H1 (cell line): ENCODE results near the gene SHCBP1L. TPM values are rescaled to one million over a fixed set of nuclear protein-coding genes. Genes with fewer than 3 reads are reported as not detected.

Source experiments
- CTCF ChIA-PET: fragments of 300-600 bp; sonication (Branson Sonifier 250); formaldehyde crosslinking; loops from one replicate; lab custom pipeline; 2021; ENCODE audit not compliant: partially characterized antibody; lab: Charles Lee
- POLR2A ChIA-PET: fragments of 300-600 bp; sonication (Branson Sonifier 250); formaldehyde crosslinking; loops from one replicate; lab custom pipeline; 2021; ENCODE audit warnings: inconsistent platforms; ENCODE audit not compliant: partially characterized antibody; lab: Charles Lee
- DNase-seq, 2 experiments: peaks; one replicate each; pipeline versions ENCODE4 v3.0.0 to v3.0.0-alpha.2; 2010 to 2022; ENCODE audit warnings: low spot score in 2 of 2, low read depth in 1 of 2, mixed read lengths in 1 of 2
- FAIRE-seq: peaks from 2 replicates; lab custom pipeline; 2011; peaks lifted over from hg19 to GRCh38; lab: Jason Lieb, UNC
- H2AFZ ChIP-seq: 2 replicates; pipeline ENCODE4 v1.8.1; 2012; ENCODE audit warnings: low read length, inconsistent platforms
- H2AK5ac ChIP-seq: 2 replicates; pipeline ENCODE4 v1.6.1; 2013; ENCODE audit warnings: low read depth, low read length
- H2BK120ac ChIP-seq: replicated peaks from 2 replicates; pipeline ENCODE3; 2013; ENCODE audit warnings: low read depth, low read length, inconsistent platforms
- H2BK12ac ChIP-seq: 2 replicates; pipeline ENCODE4 v1.6.1; 2013; ENCODE audit warnings: low read depth, low read length
- H2BK15ac ChIP-seq: 2 replicates; pipeline ENCODE4 v1.6.1; 2013; ENCODE audit warnings: low read length
- H2BK20ac ChIP-seq: 2 replicates; pipeline ENCODE4 v1.6.1; 2013; ENCODE audit warnings: low read length
- H2BK5ac ChIP-seq: 2 replicates; pipeline ENCODE4 v1.6.1; 2013; ENCODE audit warnings: low read depth, low read length
- H3K14ac ChIP-seq: 2 replicates; pipeline ENCODE4 v1.6.1; 2013; ENCODE audit warnings: inconsistent platforms; ENCODE audit not compliant: insufficient read length
- H3K18ac ChIP-seq: 2 replicates; pipeline ENCODE4 v1.6.1; 2013; ENCODE audit warnings: low read length; ENCODE audit errors: extremely low read depth
- H3K23ac ChIP-seq: 2 replicates; pipeline ENCODE4 v1.6.1; 2013; ENCODE audit warnings: inconsistent platforms; ENCODE audit not compliant: insufficient read length
- H3K23me2 ChIP-seq: 2 replicates; pipeline ENCODE4 v1.6.1; 2013; ENCODE audit warnings: low read depth, low read length
- H3K27ac ChIP-seq: 2 replicates; pipeline ENCODE4 v1.6.1; 2011; ENCODE audit warnings: low read depth, low read length, inconsistent platforms
- H3K27me3 ChIP-seq, 4 experiments: replicated peaks in 1 of 4; 1 replicate in 1 of 4; 2 replicates in 3 of 4; pipeline versions ENCODE4 v1.6.1 to v1.8.1; 2011 to 2013; ENCODE audit warnings: low read length in 3 of 4, mild to moderate bottlenecking in 3 of 4, inconsistent platforms in 2 of 4, mixed read lengths in 2 of 4, moderate library complexity in 1 of 4; ENCODE audit not compliant: control insufficient read depth in 3 of 4, insufficient read depth in 3 of 4; ENCODE audit errors: extremely low read depth in 1 of 4
- H3K36me3 ChIP-seq, 4 experiments: 2 replicates each; pipeline versions ENCODE4 v1.6.1 to v1.8.1; 2011 to 2013; ENCODE audit warnings: mild to moderate bottlenecking in 4 of 4, low read length in 3 of 4, moderate library complexity in 2 of 4, control low read depth in 1 of 4, inconsistent platforms in 1 of 4; ENCODE audit not compliant: insufficient read depth in 4 of 4, control insufficient read depth in 2 of 4
- H3K4ac ChIP-seq: replicated peaks from 2 replicates; pipeline ENCODE3; 2013; ENCODE audit warnings: low read length, low read depth, mixed read lengths, inconsistent platforms; ENCODE audit not compliant: insufficient read length
- H3K4me1 ChIP-seq, 4 experiments: replicated peaks in 1 of 4; 1 replicate in 1 of 4; 2 replicates in 3 of 4; pipeline versions ENCODE4 v1.6.1 to v1.8.1; 2011 to 2013; ENCODE audit warnings: low read length in 3 of 4, inconsistent platforms in 2 of 4, mixed read lengths in 1 of 4; ENCODE audit not compliant: insufficient read depth in 4 of 4, control insufficient read depth in 3 of 4
- H3K4me2 ChIP-seq, 2 experiments: 2 replicates each; pipeline versions ENCODE4 v1.6.1 to v1.8.1; 2011 to 2013; ENCODE audit warnings: low read depth in 2 of 2, low read length in 2 of 2, control low read depth in 1 of 2, inconsistent platforms in 1 of 2, mild to moderate bottlenecking in 1 of 2; ENCODE audit not compliant: insufficient read depth in 1 of 2
- H3K4me3 ChIP-seq, 4 experiments: fragments of 200-600, 300-600 bp in 1 of 4; sonication (generic), shearing (Covaris generic), sonication (Bioruptor Twin) in 1 of 4; 2 replicates each; pipeline versions ENCODE4 v1.5.1 to v1.8.1; 2011 to 2016; ENCODE audit warnings: low read length in 4 of 4, low read depth in 3 of 4, control low read depth in 2 of 4, inconsistent platforms in 2 of 4, mild to moderate bottlenecking in 2 of 4, mixed read lengths in 1 of 4, moderate library complexity in 1 of 4; ENCODE audit not compliant: insufficient read depth in 2 of 4; ENCODE audit errors: extremely low read depth in 1 of 4
- H3K56ac ChIP-seq: replicated peaks from 2 replicates; pipeline ENCODE3; 2013; ENCODE audit warnings: low read depth, mild to moderate bottlenecking, mixed read lengths, low read length, inconsistent platforms; ENCODE audit not compliant: insufficient read length
- H3K79me1 ChIP-seq: 2 replicates; pipeline ENCODE4 v1.6.1; 2013; ENCODE audit warnings: low read depth, low read length, control low read depth
- H3K79me2 ChIP-seq, 2 experiments: 2 replicates each; pipeline versions ENCODE4 v1.6.1 to v1.8.1; 2012 to 2013; ENCODE audit warnings: low read length in 2 of 2, mild to moderate bottlenecking in 2 of 2, inconsistent platforms in 1 of 2; ENCODE audit not compliant: insufficient read depth in 2 of 2, control insufficient read depth in 1 of 2
- H3K9ac ChIP-seq, 4 experiments: replicated peaks in 1 of 4; 1 replicate in 1 of 4; 2 replicates in 3 of 4; pipeline versions ENCODE4 v1.6.1 to v1.8.1; 2011 to 2013; ENCODE audit warnings: low read depth in 3 of 4, low read length in 3 of 4, control low read depth in 2 of 4, mild to moderate bottlenecking in 2 of 4, moderate library complexity in 2 of 4, inconsistent platforms in 1 of 4; ENCODE audit errors: extremely low read depth in 1 of 4
- H3K9me3 ChIP-seq, 2 experiments: 2 replicates each; pipeline versions ENCODE4 v1.6.1 to v1.8.1; 2012 to 2013; ENCODE audit warnings: mild to moderate bottlenecking in 2 of 2, moderate library complexity in 2 of 2, control low read depth in 1 of 2, inconsistent platforms in 1 of 2, low read depth in 1 of 2, low read length in 1 of 2, mixed read lengths in 1 of 2; ENCODE audit not compliant: insufficient read depth in 2 of 2
- H4K20me1 ChIP-seq, 2 experiments: replicated peaks in 1 of 2; 2 replicates each; pipeline versions ENCODE3 to v1.8.1; 2011 to 2013; ENCODE audit warnings: inconsistent platforms in 2 of 2, low read length in 2 of 2, mild to moderate bottlenecking in 1 of 2; ENCODE audit not compliant: insufficient read depth in 2 of 2, control insufficient read depth in 1 of 2
- H4K5ac ChIP-seq: 2 replicates; pipeline ENCODE4 v1.6.1; 2013; ENCODE audit warnings: low read length, low read depth, mixed read lengths, inconsistent platforms; ENCODE audit not compliant: insufficient read length
- H4K8ac ChIP-seq: 2 replicates; pipeline ENCODE4 v1.8.0; 2013; ENCODE audit warnings: mild to moderate bottlenecking, moderate library complexity, low read length, inconsistent platforms; ENCODE audit not compliant: insufficient read depth; ENCODE audit errors: extremely low read depth
- H4K91ac ChIP-seq: replicated peaks from 2 replicates; pipeline ENCODE3; 2013; ENCODE audit warnings: low read length, mixed read lengths, inconsistent platforms; ENCODE audit not compliant: insufficient read length
- ASH2L ChIP-seq: fragments of 200-600, 300-600 bp; sonication (generic); IDR thresholded peaks from one replicate; pipeline ENCODE4 v1.7.1; 2017; ENCODE audit warnings: low read length
- EGR1 ChIP-seq: IDR thresholded peaks from 2 replicates; pipeline ENCODE4 v1.6.1; 2011; ENCODE audit warnings: low read depth, low read length, borderline replicate concordance
- PHF8 ChIP-seq: fragments of 200-600 bp; sonication (generic); conservative IDR thresholded peaks from 2 replicates; pipeline ENCODE4 v1.7.1; 2012; ENCODE audit warnings: low read depth, mild to moderate bottlenecking, inconsistent platforms, low read length, moderate library complexity
- SAP30 ChIP-seq: fragments of 300-600 bp; sonication (generic); IDR thresholded peaks from 2 replicates; pipeline ENCODE4 v1.7.1; 2012; ENCODE audit warnings: low read length, moderate library complexity, mild to moderate bottlenecking, inconsistent platforms; ENCODE audit not compliant: insufficient read depth, insufficient replicate concordance
- SIN3A ChIP-seq, 2 experiments: IDR thresholded peaks in 1 of 2; conservative IDR thresholded peaks in 1 of 2; 2 replicates each; pipeline ENCODE4 v1.6.1; 2011 to 2012; ENCODE audit warnings: low read length in 2 of 2, improper control_type of control experiment in 1 of 2, low read depth in 1 of 2, mild to moderate bottlenecking in 1 of 2
- SP4 ChIP-seq: IDR thresholded peaks from 2 replicates; pipeline ENCODE4 v1.6.1; 2012; ENCODE audit warnings: low read length, inconsistent platforms
- TAF7 ChIP-seq: optimal IDR thresholded peaks from 2 replicates; pipeline ENCODE3; 2011; ENCODE audit warnings: low read depth, mild to moderate bottlenecking, inconsistent platforms, low read length, moderate library complexity, borderline replicate concordance
- TCF12 ChIP-seq: IDR thresholded peaks from 2 replicates; pipeline ENCODE4 v1.6.1; 2011; ENCODE audit warnings: low read depth, mild to moderate bottlenecking, low read length
- WGBS, 2 experiments: shearing (Covaris generic) in 1 of 2; methylation state at CpG; one replicate each; pipeline versions ENCODE4 v1.1.6 to v1.1.7; 2013 to 2015; ENCODE audit warnings: low lambda C conversion rate in 2 of 2, mixed read lengths in 2 of 2, inconsistent platforms in 1 of 2, low coverage in 1 of 2, missing lambda C conversion rate in 1 of 2; ENCODE audit not compliant: insufficient replicate concordance in 2 of 2, insufficient coverage in 1 of 2, insufficient read length in 1 of 2; ENCODE audit errors: extremely low coverage in 1 of 2, missing lambda C conversion rate in 1 of 2; 5-methylcytosine and 5-hydroxymethylcytosine counted together
- polyA plus RNA-seq, 7 experiments: library from polyadenylated mRNA; depleted of rRNA in 3 of 7; stranded (reverse) in 5 of 7; unstranded in 2 of 7; fragments of >200 nt in 5 of 7; fragments of 200-250 nt in 2 of 7; gene quantifications; 1 replicate in 5 of 7; 2 replicates in 1 of 7; 4 replicates in 1 of 7; pipeline versions ENCODE4 v1.2.1 to v1.2.3, GENCODE V29; 2011 to 2013; ENCODE audit warnings: missing spikeins in 2 of 7, mixed read lengths in 2 of 7
- total RNA-seq: library from RNA; stranded (reverse); fragmentation: NEBNext Ultra II Directional; extraction: Animal tissue kit (Norgen Biotek cat#: 25700); gene quantifications from 2 replicates; pipeline ENCODE4 v1.2.1, GENCODE V29; 2021

The SHCBP1L gene
- total and polyA plus RNA-seq, 2 of the 8 experiments (the other 6 are each of a cell fraction or from before 2014, with no cell fraction given), result not detected

GRCh38 chr1:182930985-182931384 is 22.0 kb downstream of the SHCBP1L start:
- H3K56ac ChIP-seq, result no peak overlapping the region
- no peaks in the 10 kb centered on the region for H3K27me3 ChIP-seq
- H2BK5ac ChIP-seq, result no peak overlapping the region
- no peak overlapping the region for H3K9ac ChIP-seq
- H2AK5ac ChIP-seq, result no peak overlapping the region
- H3K9me3 ChIP-seq, result no peaks in the 10 kb centered on the region; a peak in 1 of 4 replicates
- no peak overlapping the region for H2AFZ ChIP-seq
- no peaks in the 10 kb centered on the region for H3K36me3 ChIP-seq
- no peak overlapping the region for H2BK20ac ChIP-seq
- no peak overlapping the region for H3K14ac ChIP-seq
- no peak overlapping the region for H4K5ac ChIP-seq
- no peaks in the 10 kb centered on the region for H3K79me1 ChIP-seq
- H3K23me2 ChIP-seq, result no peaks in the 10 kb centered on the region
- no peak overlapping the region for H3K4me3 ChIP-seq
- no peak overlapping the region for H3K4ac ChIP-seq
- ChIA-PET POLR2A (no interaction called here), CTCF (interaction anchor here (0.6 kb wide), 1 partner anchor 125 kb away, joined by 4 read pairs; no protein-coding TSS in a partner anchor)
- no peak overlapping the region for H3K4me2 ChIP-seq
- H3K23ac ChIP-seq, result no peak overlapping the region
- no peak overlapping the region for H4K91ac ChIP-seq
- no peaks in the 10 kb centered on the region for H4K20me1 ChIP-seq
- FAIRE-seq (no peak), DNase-seq (no peak)
- H3K27ac ChIP-seq, result no peak overlapping the region
- no peak overlapping the region for H4K8ac ChIP-seq
- H2BK12ac ChIP-seq, result no peak overlapping the region
- WGBS, 2 experiments, result 84% methylated on average over 1 of the region's 1 CpG; no CpG with 5 or more reads in 1 of the 2 experiments
- no peak overlapping the region for H2BK15ac ChIP-seq
- no peaks in the 10 kb centered on the region for H3K79me2 ChIP-seq
- H3K18ac ChIP-seq, result no peak overlapping the region
- no peaks in the 10 kb centered on the region for H3K4me1 ChIP-seq
- H2BK120ac ChIP-seq, result no peak overlapping the region
- TF ChIP-seq TCF12 (no peak), SP4 (no peak), EGR1 (no peak), SAP30 (no peak), PHF8 (no peak), TAF7 (no peak), ASH2L (no peak), SIN3A (conservative IDR thresholded peaks at IDR 0.05 in 1 of 2, IDR thresholded peaks at IDR 0.05 in 1 of 2; ENCODE audit: low read depth in 1 of 2, low read length in 2 of 2) (no peak)
